ENCODE measurements around the gene TUBA3D.
"Not testable (repeated sequence)": the region's sequence is repeated elsewhere in the genome, so short reads cannot be mapped to it uniquely, and the experiment has no call there.

The TUBA3D gene

DNA sequence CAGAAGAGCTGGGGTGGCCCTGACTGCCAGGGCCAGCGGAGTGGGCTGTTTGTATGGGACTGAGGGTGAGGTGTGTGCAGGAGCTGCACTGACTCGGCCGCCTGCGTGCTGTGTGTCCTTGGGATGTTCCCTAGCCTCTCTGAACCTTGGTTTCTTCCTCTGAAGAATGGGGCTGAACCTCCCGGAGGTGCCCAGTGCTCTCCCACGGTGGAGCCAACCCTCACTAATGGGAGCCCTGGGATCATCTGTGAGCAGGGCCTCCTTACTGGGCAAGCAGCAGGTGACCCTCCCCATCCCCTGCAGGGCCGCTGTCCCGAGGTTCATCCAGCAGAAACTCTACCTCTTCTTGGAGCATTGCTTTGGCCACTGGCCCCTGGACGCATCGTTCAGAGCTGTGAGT lies 40.1 kb downstream of the TUBA3D start:
- DNase-seq: no peak

DNA sequence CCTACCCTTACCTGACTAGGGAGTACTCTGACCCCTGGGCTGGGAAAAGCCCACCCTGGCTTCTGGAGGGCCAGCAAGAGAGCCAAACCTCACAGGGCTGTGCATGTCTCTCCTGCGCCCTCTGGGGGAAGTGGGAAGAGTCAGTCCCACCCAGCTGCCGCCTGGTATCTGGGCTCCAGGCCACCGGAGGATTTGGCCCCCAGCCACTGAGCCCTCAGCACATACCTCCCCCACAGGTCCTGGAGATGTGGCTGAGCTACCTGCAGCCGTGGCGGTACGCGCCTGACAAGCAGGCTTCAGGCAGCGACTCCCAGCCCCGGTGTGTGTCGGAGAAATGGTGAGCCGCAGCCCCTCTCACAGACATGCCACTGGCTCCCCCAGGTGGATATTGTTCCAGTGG lies 40.7 kb downstream of the TUBA3D start:
- not testable (repeated sequence) for DNase-seq

GRCh38 chr2:131517106-131517831 lies 41.4 kb downstream of the TUBA3D start:
- DNase-seq: no peak

DNA sequence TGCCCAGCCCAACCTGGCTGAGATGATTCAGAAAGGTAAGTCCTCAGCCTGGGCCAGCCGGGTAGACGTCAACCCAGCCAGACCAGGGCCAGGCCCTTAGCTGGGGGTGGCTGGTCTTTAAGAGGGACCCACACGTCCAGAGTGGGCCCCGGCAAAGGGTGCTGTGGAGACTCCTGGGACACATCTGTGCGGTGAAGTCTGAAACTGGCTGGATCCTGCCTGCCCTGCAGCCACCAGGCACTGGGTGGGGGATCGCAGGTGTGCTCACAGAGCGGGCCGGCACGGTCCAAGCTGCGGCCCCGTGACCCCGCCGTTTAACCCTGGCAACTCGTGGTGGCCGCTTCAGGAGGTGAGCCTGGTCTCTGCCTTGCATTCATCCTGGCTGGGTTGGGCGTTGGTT lies 41.9 kb downstream of the TUBA3D start:
- DNase-seq: not testable (repeated sequence)

DNA sequence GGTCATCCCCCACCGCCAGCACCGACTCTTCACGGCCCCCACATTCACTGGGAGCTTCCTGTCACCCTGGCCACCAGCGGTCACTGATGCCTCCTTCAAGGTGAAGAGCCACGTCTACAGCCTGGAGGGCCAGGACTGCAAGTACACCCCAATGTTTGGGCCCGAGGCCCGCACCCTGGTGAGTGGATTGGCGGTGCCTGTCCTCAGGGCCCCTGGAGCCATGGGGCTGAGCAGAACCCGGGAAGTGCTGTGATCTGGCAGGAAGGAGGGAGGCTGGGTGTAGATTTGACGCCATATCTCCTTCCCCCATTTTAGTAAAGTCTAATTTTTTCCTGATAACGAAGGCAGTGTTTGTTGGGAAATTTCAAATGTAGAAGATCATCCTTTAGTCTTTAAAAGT lies 42.6 kb downstream of the TUBA3D start:
- not testable (repeated sequence) for DNase-seq

- no peak for DNase-seq
Observed at GRCh38 chr2:131519466-131519865, 43.5 kb downstream of the TUBA3D start.

DNA sequence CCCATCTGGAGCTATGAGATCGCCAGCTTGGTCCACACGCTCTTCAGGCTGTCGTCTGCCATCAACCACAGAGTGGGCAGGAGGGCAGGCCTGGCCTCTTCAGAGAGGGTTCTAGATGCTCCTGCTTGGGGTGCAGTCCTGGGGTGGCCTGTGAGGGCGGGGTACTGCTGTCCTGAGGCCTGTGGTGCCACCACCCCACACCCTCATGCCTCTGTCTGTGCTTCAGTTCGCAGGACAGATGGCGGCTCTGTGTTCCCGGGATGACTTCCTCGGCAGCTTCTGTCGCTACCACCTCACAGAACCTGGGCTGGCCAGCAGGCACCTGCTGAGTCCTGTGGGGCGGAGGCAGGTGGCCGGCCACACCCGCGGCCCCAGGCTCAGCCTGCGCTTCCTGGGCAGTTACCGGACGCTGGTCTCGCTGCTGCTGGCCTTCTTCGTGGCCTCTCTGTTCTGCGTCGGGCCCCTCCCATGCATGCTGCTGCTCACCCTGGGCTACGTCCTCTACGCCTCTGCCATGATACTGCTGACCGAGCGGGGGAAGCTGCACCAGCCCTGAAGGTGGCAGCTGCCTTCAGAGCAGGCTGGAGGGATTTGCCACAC lies 44.1 kb downstream of the TUBA3D start:
- not testable (repeated sequence) for DNase-seq

DNA sequence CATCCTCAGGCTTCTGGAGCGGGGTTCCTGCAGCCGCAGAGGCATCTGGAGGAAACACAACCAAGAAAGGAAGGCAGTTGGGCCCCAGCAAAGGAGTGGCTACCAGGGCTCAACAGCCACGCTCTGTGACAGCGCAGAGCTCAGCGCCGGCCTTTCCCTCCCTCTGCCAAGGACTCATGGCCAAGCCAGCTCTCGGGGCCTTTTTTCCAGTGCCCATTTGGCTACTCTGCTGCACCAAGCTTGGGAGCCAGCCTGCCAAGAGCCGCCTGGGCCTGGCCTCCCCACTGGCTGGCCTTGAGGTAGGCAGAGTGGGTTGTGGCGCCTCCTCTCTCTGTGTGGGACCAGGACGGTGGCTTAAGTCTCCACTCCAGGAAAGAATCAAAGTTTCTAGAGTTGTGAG lies 44.6 kb downstream of the TUBA3D start:
- no peak for DNase-seq

DNA sequence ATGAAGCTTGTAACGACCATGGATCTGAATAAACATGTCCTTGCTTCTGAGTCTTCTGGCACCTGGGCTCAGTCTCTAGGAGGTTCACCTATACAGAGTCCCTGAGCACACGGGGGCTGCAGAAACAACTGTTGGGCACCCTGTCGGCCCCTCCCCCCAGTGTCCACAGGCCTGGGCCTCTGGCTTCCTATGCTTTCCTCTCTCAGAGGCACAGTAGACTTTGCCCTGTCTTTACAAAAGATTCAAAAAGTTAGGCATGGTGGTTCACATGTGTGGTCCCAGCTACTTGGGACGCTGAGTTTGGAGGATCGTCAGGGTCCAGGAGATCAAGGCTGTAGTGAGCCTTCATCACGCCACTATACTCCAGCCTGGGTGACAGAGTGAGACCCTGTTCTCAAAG lies 45.6 kb downstream of the TUBA3D start:
- not testable (repeated sequence) for DNase-seq

GRCh38 chr2:131521961-131522781 lies 46.3 kb downstream of the TUBA3D start:
- DNase-seq: no peak

DNA sequence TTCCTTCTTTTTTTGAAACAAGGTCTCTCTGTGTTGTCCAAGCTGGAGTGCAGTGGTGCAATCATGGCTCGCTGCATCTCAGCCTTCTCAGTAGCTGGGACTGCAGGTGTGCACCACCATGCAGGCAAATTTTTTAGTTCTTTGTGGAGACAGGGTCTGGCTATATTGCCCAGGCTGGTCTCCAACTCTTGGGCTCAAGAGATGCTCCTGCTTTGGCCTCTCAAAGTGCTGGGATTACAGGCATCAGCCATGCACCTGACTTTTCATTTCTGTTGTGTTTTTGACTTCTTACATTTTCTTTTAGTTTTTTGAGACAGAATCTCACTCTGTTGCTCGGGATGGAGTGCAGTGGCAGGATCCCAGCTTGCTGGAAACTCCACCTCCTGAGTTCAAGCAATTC lies 49.3 kb downstream of the TUBA3D start:
- not testable (repeated sequence) for DNase-seq

DNA sequence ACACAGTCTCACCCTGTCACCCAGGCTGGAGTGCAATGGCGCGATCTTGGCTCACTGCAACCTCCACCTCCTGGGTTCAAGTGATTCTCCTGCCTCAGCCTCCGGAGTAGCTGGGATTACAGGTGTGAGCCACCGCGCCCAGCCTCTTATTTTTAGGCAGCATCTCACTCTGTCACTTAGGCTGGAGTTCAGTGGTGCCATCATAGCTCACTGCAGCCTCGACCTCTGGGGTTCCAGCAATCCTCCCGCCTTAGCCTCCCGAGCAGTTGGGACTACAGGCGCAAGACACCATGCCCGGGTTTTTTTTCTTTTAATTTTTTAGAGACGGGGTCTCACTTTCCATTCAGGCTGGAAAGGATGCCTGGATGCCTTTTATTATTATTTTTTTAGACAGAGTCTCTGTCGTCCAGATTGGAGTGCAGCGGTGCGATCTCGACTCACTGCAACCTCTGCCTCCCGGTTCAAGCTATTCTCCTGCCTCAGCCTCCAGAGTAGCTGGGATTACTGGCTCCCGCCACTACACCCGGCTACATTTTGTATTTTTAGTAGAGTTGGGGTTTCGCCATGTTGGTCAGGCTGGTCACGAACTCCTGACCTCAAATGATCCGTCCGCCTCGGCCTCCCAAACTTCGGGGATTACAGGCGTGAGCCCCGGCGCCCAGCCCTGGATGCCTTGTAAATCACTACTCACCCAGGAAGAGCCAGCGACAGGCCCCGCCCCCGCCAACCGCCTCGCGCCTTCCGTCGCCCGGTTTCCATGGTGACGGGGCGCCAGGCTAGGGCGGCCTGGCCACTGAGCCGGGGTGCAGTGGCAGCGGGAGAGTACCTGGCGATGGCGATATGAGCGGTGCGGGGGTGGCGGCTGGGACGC lies 51.4 kb downstream of the TUBA3D start, which contains the start of gene CCDC74A:
Gene CCDC74A (plus strand): TSS at position 758 of the 871 bp plus-strand sequence. CDS start 83 bp downstream, at position 841.
- peak; percentile 74 for DNase-seq

DNA sequence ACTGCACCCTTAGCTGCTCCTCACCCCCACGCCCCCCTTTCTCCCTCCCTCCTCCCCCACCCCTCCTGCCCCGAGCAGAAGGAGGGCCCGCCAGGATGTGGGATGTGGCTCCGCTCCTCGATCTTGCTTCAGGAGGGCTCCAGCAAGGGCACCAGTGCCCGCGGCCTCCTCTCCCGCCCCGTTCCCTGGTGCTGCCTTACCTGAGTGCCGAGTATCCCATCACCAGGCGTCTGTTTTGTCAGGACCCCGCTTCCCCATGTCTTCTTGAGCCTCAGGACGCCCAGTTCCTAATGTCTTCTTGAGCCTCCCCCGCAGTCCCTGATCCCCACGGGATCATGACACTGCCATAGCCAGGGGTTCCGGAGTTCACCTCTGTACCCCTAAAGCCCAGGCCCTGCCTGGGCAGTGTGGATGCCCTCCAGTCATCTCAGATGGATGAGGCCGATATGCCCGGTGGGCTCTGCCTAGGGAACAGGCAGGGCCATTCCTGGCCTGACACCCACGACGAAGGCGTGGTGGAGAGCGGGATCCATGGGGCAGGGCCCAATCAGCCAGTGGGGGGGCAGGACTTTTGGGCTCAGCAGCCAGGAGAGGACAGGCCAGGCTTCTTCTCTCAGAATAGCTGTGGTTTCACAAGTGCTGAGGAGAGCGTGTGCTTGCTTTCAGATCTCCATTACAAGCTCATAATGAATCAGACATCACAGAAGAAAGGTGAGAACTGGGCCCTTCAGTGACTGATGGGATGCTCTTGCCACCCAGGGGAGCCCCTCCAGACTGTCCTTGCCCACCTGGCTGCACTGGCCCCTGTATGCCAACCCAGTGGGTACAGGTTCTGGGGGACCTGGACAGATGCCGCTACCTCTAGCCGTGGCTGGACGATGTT lies 53.3 kb downstream of the TUBA3D start:
- DNase-seq: not testable (repeated sequence)

- not testable (repeated sequence) for DNase-seq
Observed at GRCh38 chr2:131529864-131530445, 54.0 kb downstream of the TUBA3D start.

- not testable (repeated sequence) for DNase-seq
Observed at GRCh38 chr2:131530626-131531344, 54.9 kb downstream of the TUBA3D start.

DNA sequence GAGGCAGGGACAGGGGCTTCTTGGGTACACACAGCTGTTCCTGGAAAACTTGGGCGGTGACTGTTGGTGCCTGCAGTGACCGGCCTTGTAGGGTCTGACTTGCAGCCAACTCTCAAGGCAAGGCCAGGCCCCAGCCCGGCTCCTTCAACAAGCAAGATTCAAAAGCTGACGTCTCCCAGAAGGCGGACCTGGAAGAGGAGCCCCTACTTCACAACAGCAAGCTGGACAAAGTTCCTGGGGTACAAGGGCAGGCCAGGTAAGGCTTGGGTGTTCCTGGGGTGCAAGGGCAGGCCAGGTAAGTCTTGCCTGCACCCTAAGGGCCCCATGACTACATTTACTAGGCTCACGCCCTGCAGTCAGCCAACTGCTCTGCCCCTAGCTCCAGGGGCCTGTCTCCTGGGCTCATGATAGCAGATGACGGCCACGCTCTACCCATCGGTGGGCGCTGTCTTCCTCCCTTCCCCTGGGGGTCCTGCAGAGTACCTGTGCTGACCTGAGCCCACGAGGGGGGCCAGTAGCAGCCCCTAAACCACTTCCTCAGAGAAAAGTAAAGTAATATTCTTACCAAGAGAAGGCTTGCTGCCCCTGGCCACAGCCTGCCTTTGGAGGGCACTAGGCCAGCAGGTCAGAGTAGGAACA lies 55.7 kb downstream of the TUBA3D start:
- DNase-seq: not testable (repeated sequence)
